Esophagus muscularis mucosa (tissue), 3 donors: ENCODE measurements around the gene NREP.

ENCODE experiments used
- POLR2A ChIP-seq: fragments of 450-650 bp; IDR thresholded peaks from one replicate; pipeline ENCODE4 v1.6.1; 2017; ENCODE audit warnings: antibody characterized with exemption, moderate library complexity, mild to moderate bottlenecking, low read depth
- POLR2AphosphoS5 ChIP-seq, 2 donors: sonication (generic); formaldehyde crosslinking; IDR thresholded peaks; one replicate each; pipeline ENCODE4 v1.6.1; 2017; ENCODE audit warnings: antibody characterized with exemption in 2 of 2
- TF ChIP-seq, protein P1 (sequence below), 3 experiments: fragments of 200-600 bp in 2 of 3; fragments of 450-650 bp in 1 of 3; sonication (generic) in 2 of 3; IDR thresholded peaks; one replicate each; pipeline ENCODE4 v1.5.1; 2017 to 2019; ENCODE audit warnings: antibody characterized with exemption in 3 of 3, mild to moderate bottlenecking in 2 of 3, moderate library complexity in 1 of 3

DNA sequence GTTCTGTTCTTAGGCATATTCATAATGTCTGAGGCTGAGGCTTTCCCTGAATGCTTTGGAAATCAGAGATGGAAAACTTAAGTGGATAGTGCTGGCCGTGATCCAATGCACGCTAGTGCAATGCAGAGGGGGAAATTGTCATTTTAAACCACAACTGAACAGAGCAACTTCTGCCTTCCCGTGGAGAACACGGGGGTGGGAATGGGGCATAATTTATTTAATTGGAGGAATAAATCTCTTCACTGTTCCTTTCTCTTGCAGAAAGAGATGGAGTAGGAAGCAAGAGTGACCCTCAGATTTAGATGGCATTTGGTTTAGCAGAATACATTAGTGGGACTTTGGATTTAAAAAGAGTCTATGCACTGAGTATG lies 22.9 kb upstream of the NREP start:
- TF ChIP-seq POLR2A (no peak), POLR2AphosphoS5 (IDR thresholded peaks at IDR 0.05) (no peak)
- TF ChIP-seq, protein P1, sequence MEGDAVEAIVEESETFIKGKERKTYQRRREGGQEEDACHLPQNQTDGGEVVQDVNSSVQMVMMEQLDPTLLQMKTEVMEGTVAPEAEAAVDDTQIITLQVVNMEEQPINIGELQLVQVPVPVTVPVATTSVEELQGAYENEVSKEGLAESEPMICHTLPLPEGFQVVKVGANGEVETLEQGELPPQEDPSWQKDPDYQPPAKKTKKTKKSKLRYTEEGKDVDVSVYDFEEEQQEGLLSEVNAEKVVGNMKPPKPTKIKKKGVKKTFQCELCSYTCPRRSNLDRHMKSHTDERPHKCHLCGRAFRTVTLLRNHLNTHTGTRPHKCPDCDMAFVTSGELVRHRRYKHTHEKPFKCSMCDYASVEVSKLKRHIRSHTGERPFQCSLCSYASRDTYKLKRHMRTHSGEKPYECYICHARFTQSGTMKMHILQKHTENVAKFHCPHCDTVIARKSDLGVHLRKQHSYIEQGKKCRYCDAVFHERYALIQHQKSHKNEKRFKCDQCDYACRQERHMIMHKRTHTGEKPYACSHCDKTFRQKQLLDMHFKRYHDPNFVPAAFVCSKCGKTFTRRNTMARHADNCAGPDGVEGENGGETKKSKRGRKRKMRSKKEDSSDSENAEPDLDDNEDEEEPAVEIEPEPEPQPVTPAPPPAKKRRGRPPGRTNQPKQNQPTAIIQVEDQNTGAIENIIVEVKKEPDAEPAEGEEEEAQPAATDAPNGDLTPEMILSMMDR (IDR thresholded peaks at IDR 0.05): no peak
